Stimulated activated CD4-positive, alpha-beta T cell treated with anti-CD3 and anti-CD28 coated beads, Interleukin-4, amount 100 ng/mL, for 24 hours (primary cell): Measurements from ENCODE around the gene GAN.

Experiments used
- DNase-seq: peaks from one replicate; pipeline ENCODE4 v3.0.0-alpha.2; 2020

Gene GAN, protein sequence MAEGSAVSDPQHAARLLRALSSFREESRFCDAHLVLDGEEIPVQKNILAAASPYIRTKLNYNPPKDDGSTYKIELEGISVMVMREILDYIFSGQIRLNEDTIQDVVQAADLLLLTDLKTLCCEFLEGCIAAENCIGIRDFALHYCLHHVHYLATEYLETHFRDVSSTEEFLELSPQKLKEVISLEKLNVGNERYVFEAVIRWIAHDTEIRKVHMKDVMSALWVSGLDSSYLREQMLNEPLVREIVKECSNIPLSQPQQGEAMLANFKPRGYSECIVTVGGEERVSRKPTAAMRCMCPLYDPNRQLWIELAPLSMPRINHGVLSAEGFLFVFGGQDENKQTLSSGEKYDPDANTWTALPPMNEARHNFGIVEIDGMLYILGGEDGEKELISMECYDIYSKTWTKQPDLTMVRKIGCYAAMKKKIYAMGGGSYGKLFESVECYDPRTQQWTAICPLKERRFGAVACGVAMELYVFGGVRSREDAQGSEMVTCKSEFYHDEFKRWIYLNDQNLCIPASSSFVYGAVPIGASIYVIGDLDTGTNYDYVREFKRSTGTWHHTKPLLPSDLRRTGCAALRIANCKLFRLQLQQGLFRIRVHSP

DNA sequence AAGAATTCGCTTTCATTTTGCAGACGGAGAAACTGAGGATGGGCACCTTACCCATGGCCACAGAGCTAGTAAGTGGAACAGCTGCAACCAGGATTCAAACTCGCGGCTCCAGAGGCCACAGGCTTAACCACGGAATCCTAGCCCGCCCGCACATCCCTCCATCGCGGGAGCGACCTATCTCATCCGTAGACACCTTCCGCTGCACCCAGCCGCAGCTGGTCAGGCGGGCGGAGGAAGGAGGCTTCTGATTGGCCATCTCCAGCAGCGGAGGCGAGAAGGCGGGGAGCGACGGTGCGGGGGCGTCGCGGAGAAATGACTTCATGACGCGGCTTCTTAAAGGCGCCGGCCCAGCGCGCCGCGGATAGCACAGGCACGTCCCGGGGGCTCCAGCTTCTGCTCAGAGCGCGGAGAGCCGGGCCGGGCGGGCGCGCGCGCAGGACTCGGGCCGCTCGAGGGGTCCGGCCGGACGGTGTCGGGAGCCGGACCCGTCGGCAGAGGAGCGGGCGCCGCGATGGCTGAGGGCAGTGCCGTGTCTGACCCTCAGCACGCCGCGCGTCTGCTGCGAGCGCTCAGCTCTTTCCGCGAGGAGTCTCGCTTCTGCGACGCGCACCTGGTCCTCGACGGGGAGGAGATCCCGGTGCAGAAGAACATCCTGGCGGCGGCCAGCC, at the start of gene GAN:
Gene GAN (plus strand): TSS at position 360 of the 668 bp plus-strand sequence. CDS start 152 bp downstream, at position 512.
- DNase-seq = peak; percentile 94

GRCh38 chr16:81265052-81265451, 49.7 kb upstream of the GAN start:
- no peak for DNase-seq

DNA sequence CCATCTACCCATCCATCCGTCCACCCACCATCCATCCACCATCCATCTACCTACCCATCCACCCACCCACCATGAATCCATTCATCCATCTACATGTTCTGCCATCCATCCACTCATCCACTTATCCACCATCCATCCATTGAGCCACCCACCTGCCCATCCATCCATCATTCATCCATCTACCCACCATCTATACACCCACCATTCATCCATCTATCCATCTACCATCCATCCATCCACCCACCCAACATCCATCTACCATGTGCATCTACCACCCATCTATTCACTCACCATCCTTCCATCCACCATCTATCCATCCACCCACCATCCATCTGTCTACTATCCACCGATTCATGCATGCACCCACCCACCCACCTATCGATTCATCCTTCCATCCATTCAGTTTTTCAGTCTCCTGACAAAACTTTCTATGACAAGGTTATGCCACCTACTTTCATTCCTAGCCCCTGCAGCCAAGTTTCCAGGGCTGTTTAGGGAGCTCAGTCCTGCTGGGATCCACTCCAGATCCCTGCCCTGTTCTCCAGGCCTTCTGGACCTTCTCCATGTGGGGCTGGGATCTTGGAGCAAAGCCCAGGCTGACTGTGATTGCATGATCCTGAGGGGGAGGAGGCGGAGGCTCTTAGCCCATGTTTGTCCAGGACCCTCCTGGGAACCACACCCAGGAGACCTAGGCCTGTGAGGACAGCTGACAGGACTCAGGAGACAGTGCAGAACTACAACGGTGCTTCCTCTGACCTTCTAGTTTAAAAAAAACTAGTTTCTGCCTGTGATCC, 48.9 kb upstream of the GAN start:
- no peak for DNase-seq

GRCh38 chr16:81266680-81267095, 48.1 kb upstream of the GAN start:
- no peak for DNase-seq

DNA sequence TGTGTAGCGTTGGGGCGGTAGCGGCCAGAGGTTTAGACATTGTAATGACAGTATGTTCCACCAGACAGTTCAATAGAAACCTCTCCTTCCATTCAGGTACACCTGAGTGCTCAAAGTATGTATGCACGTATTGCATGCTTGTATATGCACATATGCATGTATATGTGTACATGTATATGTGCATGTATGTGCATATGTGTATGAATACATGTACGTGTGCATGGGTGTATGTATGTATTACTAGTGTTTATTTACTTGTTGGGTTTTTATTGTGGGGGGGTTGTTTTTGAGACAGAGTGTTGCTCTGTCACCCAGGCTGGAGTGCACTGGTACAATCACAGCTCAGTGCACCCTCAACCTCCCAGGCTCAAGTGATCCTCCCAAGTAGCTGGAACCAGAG, 46.3 kb upstream of the GAN start:
- DNase-seq = no peak

DNA sequence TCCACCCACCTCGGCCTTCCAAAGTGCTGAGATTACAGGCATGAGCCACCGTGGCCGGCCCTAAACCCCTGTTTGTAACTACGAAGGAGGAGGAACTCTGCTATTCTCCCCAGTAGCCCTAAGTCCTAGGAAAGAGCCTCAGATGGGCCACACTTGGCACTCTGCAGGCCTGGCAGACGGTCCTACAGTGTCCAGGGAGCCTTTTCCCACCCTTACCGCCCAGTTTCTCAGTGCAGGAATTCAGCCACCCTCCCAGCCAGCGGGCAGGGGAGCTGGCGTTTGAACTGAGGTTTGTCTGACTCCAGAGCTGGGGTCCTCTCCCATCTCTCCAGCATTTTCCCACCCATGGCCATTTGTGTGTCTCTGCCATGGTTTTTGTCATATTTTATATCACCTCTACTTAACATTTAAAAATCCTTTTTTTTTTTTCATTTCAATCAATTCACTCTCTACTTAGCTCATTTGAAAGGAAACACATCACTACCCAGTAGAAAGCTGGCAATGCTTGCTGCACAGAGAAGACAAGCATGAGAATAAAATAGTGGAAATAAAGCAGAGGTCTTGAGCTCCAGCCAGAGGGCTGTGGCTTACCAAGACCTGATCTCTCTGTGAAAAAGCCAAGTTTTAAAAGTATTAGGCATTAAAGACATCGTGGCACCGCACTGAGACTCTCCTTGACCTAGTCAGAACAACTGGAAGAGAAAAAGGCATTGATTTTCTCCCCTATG, 41.4 kb upstream of the GAN start:
- no peak for DNase-seq

DNA sequence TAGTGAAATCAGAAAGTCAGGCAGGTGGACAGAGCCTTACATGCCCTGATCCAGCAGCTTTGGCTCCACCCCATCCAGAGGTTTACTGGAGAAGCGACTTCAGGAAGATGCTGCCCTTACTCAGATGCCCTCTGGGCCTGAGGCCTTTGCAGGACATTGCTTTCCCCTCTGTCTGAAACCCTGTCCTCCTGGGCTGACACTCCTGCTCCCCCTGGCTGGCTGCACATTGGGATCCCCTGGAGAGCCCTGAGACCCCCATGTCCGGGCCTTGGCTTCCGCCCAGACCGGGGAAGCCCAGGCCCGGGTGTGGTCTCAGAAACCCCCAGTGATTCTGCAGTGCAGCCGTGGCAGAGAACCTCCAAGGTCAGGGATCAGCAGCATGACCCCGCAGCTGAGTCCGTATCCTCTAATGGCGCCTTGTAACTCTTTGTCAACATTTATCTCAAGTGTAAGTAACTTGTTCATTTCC, 39.7 kb upstream of the GAN start:
- no peak for DNase-seq

GRCh38 chr16:81275795-81276194, 39.0 kb upstream of the GAN start:
- no peak for DNase-seq

DNA sequence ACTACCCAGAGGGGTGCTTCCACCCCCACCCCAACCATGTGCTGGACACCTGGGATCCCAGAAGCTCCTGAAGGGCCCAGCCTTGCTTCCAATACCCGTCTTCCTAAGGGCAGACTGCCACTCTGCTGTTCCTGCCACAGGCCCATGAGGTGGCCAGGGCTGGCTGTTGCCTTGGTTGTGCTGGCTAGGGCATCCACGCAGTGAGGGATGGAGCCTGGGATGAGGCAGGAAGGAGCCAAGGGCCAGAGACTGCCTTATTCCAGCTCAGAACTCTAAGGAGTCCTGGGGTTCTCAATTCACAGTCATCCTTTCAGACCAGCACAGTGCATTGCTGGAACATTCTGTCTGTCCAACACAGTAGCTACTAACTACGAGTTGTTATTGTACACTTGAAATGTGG, 38.4 kb upstream of the GAN start:
- no peak for DNase-seq

DNA sequence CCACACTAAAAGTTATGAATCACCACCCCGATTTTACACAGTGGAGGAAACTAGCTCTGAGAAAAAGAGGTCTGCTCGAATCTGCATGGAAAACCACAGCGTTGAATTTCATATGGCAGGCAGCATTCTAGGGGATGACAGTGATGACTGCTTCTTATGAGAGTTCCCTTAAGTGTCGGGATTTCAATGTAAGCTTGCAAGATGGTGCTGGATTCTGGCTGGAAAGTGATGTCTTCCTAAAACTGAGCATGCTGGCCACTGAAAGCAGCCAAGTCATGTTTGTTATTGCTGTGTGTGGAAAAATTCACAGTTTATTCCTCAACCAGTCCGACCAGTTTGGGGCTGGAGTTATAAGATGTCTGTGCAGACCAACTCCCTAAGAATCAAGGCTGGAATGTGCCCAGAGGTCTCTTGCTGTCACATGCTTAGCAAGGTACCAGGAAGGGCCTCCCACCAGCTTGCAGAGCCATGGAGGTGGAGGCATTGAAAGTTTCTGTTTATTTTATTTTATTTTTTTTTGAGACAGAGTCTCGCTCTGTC, 37.2 kb upstream of the GAN start:
- DNase-seq = no peak

DNA sequence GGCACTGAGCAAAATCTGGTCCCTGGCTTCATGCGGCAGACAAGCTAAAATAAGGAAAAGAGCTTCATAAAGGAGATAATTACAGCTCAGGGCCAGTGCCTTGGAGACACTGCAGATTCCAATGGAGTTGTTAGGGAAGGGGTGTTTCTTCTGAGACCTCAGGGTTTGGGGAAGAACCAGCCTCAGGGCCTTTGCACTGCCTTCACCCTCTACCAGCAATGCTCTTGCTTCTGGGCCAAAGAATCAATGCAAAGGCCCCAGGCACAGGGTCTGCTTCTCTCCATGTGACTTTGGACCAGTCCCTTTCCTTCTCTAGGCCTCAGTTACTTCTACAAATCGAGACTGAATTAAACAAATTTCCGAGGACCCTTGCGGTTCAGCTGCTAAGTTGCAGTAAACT, 36.2 kb upstream of the GAN start:
- DNase-seq = no peak

- DNase-seq = no peak
These were observed 35.4 kb upstream of the GAN start for GRCh38 chr16:81279392-81279791.

DNA sequence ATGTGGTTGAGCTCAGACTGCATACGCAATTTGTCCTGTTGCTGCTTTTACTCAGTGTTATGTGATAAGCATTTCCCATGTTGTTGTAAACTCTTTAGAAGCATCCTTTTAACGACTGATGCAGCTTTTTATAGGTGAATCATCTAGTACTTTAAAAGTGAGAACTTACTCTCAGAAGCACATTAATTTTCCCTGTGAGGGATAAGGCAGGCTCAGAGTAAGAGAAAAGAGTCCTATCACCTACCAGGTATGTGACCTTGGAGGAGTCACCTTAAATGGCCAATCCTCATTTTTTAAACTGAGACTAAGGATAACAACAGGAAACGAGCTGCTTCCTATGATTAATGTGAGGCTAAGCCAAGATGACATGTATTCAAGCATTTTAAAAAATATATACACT, 34.4 kb upstream of the GAN start:
- DNase-seq = no peak

GRCh38 chr16:81283044-81283443, 31.7 kb upstream of the GAN start:
- no peak for DNase-seq

DNA sequence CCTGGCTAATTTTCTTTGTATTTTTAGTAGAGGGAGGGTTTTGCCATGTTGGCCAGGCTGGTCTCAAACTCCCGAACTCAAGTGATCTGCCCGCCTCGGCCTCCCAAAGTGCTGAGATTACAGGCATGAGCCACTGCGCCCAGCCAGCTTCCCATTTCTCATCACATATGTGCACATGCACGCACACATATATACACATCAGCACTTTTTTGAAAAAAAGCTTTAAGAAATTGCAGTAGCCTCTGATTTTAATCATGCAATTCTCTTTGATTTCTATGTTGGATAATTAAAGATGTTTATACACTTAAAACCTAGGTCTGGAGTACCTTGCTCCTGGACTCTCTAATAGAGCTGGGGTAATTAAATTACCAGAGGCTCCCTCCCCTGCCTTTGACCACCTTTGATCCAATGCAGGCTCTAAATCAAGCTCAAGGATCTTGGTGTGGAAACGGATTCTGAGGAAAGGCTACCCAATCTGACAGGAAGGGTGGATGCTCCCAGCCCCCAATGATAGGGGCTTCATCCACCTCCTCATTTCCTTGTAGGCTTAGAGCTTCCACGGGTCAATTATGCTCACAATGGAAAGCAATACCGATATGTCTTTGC, 29.7 kb upstream of the GAN start:
- no peak for DNase-seq

DNA sequence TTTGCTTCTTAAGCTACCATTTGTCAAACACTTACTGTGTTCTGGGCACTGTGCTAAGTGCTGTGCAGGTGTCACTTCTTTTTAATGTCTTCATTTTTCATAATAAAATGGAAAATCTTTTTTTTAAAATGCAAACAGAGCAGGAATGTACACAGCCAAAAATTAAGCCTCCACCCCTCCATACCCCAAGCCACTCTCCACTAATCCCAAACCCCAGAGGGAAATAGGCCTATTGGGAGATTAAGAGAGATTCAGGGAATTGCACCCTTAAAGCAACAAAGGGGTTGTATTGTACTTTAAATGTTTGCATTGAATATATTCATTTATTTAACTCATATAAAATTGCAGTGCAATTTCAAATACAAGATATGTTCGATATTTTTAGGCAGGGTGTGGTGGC, 28.6 kb upstream of the GAN start:
- no peak for DNase-seq

DNA sequence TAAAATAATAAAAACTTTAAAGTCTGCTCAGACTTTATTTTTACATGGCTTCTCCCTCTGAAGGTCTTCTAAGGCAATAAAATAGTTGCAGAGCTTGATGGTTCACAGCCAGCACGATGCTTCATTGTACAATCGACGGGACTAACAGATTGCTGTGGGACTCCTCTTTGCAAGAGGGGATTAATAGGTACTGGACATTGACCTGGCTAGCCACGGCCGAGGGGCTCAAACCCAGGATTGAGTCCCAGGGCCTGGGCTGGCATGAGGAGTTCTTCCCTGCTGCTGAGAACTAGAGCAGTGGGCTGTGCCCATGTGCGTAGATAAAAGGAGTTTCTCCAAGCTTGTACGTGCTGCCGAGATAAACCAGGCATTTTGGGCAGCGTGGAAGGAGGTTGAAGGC, 23.6 kb upstream of the GAN start:
- DNase-seq = no peak

DNA sequence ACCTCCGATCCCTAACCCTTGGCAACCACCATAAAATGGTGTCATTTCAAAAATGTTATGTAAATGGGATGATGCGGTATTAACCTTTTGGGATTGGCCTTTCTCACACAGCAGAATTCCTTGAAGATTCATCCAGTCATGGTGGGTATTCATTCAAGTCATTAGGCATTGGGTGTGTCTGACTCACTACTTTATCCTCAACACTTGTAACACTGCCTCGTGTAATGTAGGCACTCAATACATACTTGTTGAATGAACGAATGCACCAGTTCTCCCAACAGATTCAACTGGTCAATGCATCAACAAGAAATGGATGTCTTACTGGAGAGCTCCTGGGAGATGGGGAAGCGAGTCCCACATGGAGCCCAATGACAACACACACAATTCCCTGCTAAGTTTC, 21.8 kb upstream of the GAN start:
- DNase-seq = no peak

DNA sequence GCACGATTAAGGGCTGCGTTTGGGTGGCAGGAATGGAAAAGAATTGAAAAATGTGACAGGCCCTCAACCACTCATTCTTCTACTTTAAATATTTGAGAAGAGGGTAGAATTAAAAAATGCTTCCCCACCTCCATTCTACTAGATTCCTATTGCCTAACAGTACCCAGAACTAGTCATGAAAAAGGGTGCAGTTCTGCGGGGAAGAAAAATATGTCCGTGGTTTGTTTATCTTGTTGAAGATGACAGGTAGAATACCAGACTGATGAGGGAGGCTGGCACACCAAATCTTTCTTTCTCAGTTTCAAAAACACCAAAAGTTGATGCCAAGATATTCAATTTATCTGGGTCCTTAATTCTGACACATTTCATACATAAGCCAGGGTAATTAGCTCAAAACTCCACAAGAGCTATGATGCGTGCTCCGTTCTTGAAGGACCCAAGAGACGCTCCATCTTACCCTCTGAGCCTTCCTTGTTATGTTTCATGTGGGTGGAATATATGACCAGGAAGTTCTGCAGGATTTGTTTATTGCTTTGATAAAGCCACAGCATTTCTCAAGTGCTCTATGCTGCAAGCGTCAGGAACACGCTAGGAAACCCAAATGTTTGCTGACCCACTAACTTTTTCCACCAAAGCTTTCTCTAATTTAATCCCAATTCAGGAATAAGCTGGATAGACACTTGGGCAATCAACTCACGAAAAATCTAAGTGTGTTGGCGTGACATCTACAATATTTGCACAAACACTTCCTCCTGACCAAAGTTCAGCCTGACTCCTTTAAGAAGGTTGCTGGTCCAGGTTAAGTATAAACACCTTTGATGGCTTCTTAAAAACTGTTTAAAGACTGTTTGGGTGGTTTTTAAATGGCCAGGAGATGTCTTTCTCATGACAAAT, 20.6 kb upstream of the GAN start:
- DNase-seq = no peak

GRCh38 chr16:81296631-81297030, 18.1 kb upstream of the GAN start:
- DNase-seq = no peak

GRCh38 chr16:81307770-81308169, 7.0 kb upstream of the GAN start:
- no peak for DNase-seq
